Measurements from ENCODE around the gene CSGALNACT2.

Gene CSGALNACT2

GRCh38 chr10:43211431-43212042, 73.3 kb downstream of the CSGALNACT2 start:
- no peak for TF ChIP-seq CTCF (IDR thresholded peaks at IDR 0.05; ENCODE audit: borderline replicate concordance, control extremely low read depth, extremely low read depth, insufficient read depth, missing control alignments)
- DNase-seq (ENCODE audit: low spot score) = no peak
- in situ Hi-C loops (cut with MboI; ENCODE audit: low sequenced_read_pairs, unreplicated experiment) = no loop called here

- no peak for DNase-seq (ENCODE audit: low spot score)
- TF ChIP-seq CTCF (IDR thresholded peaks at IDR 0.05; ENCODE audit: borderline replicate concordance, control extremely low read depth, extremely low read depth, insufficient read depth, missing control alignments) = no peak
- in situ Hi-C loops (cut with MboI; ENCODE audit: low sequenced_read_pairs, unreplicated experiment) = no loop called here
Observed at GRCh38 chr10:43212043-43212721, 73.9 kb downstream of the CSGALNACT2 start.

DNA sequence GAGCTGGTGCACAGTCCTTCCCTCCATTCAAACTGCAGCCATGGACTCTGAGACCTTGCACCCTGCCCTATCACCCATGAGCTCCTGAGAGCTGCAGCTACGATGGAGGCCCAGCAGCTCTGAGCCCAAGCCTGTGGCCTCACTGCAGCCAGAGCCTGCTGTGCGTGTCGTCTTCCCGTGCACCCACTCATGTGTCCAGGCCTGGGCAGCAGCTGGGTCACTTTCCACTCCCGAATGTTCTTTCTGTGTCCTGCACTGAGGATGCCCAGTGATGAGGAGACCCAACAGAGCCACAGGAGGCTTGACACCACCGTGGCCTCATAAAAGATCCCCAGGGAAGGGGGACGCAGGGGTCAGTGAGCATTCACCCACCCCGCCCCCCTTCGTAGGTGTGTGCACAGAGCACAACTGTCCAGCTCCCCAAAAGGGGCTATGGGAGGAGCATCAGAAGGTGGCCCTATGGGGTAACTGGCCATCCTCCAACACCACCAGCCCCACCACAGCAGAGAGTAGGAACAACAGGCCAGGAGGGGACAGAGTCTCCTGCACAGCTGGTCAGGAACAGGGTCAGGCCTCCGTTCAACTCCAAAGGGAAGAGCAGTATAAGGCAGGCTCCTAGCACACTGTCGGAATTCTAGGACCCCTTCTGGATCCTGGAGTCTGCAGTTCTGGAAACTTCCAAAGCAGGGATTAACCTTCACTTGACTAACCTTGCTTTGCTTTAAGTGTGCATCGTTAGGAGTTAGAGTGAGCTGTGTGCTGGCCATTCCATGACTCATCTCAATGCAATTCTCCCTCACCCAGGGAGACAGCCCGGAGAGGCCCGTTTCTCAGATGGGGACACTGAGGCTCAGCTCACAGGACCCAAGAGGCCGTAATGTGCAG, 76.1 kb downstream of the CSGALNACT2 start:
- TF ChIP-seq CTCF (IDR thresholded peaks at IDR 0.05; ENCODE audit: borderline replicate concordance, control extremely low read depth, extremely low read depth, insufficient read depth, missing control alignments) = no peak
- DNase-seq (ENCODE audit: low spot score) = no peak
- in situ Hi-C loops (cut with MboI; ENCODE audit: low sequenced_read_pairs, unreplicated experiment) = no loop called here

GRCh38 chr10:43214956-43215561, 76.8 kb downstream of the CSGALNACT2 start:
- DNase-seq (ENCODE audit: low spot score) = no peak
- in situ Hi-C loops (cut with MboI; ENCODE audit: low sequenced_read_pairs, unreplicated experiment) = no loop called here
- TF ChIP-seq CTCF (IDR thresholded peaks at IDR 0.05; ENCODE audit: borderline replicate concordance, control extremely low read depth, extremely low read depth, insufficient read depth, missing control alignments) = no peak

DNA sequence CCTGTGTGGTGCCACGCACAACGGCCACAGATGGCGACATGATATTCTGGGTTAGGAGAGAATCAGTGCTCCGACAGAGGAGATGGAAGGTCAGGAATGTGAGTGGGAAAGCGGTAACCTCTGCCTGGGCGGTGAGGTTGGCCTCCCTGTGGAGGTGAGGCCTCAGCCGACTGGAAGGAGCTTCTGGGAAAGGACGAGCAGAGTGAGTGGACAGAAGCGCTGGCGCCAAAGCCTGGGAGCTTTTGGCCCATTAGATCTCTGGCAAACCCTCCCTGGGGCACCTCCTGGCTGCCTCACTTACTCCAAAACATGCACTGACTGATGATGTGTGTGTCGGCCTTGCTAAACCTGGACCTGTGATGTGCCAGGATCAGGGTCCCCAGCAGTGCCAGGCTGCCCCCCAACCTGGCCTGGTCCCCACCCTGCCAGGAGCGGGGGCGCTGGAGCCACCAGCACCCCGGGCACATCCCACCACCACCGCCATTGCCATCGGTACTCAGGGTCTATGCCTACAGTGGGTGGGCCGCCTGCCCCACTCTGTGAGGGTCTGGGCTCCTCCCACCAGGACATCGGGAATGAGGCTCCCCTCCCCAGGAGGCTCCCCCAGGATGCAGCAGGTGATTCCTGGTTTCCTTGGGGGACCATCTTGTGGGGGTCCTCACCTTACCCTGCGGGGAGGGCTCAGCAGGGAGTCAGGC, 77.7 kb downstream of the CSGALNACT2 start:
- in situ Hi-C loops (cut with MboI; ENCODE audit: low sequenced_read_pairs, unreplicated experiment) = no loop called here
- no peak for TF ChIP-seq CTCF (IDR thresholded peaks at IDR 0.05; ENCODE audit: borderline replicate concordance, control extremely low read depth, extremely low read depth, insufficient read depth, missing control alignments)
- no peak for DNase-seq (ENCODE audit: low spot score)
